ENCODE data around the gene LHFPL6. TPM values are rescaled to one million over a fixed set of nuclear protein-coding genes. Genes with fewer than 3 reads are reported as not detected.
A peak's percentile ranks its signal among the peaks of the same experiment; 100 is the strongest.

LHFPL6 gene
- total and polyA plus RNA-seq, 3 donors from 2014 or later = 37.3 to 65.5 (median 52.1) TPM

DNA sequence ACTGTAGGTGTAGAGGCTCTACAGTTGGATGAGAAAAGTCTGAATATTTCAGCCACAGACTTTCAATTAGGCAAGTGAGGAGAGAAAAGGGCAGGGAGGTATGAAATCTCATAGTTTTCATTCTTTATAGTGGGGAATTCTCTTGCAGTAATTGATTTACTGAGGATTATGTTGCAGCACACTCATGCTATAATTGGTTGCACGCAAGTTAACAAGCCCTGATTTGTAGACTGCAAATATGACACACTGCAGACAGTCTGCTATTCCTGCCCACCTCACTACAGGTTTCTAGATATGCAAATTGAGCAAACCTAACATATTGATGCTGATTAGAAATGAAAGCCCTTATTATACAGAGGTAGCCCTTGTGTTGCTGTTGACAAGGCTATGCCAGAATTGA is 139.4 kb downstream of the LHFPL6 start:
- TF ChIP-seq, protein P1, sequence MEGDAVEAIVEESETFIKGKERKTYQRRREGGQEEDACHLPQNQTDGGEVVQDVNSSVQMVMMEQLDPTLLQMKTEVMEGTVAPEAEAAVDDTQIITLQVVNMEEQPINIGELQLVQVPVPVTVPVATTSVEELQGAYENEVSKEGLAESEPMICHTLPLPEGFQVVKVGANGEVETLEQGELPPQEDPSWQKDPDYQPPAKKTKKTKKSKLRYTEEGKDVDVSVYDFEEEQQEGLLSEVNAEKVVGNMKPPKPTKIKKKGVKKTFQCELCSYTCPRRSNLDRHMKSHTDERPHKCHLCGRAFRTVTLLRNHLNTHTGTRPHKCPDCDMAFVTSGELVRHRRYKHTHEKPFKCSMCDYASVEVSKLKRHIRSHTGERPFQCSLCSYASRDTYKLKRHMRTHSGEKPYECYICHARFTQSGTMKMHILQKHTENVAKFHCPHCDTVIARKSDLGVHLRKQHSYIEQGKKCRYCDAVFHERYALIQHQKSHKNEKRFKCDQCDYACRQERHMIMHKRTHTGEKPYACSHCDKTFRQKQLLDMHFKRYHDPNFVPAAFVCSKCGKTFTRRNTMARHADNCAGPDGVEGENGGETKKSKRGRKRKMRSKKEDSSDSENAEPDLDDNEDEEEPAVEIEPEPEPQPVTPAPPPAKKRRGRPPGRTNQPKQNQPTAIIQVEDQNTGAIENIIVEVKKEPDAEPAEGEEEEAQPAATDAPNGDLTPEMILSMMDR (IDR thresholded peaks at IDR 0.05) = no peak
- no peak for TF ChIP-seq POLR2A (IDR thresholded peaks at IDR 0.05)
- WGBS, 2 donors = 85 to 95% methylated on average over 1 of the region's 1 CpG

GRCh38 chr13:39462906-39463305 is 140.1 kb downstream of the LHFPL6 start:
- no peak for DNase-seq
- 93 to 95% methylated on average over 4 of the region's 4 CpGs for WGBS, 2 donors
- Histone ChIP-seq H3K4me3 (no peak overlapping the region), H3K27ac (no peak overlapping the region), H3K27me3 (no peaks in the 10 kb centered on the region), H3K9me3 (no peaks in the 10 kb centered on the region), H3K4me1 (peaks cover 7% of the 10 kb centered on the region), H3K36me3 (ENCODE audit: low read depth, missing control alignments) (no peaks in the 10 kb centered on the region)
- intact Hi-C loops (cut with DNase I; ENCODE audit: low total_unique reads) = no loop called here
- TF ChIP-seq POLR2A (IDR thresholded peaks at IDR 0.05) = no peak
- TF ChIP-seq, protein P1 (IDR thresholded peaks at IDR 0.05) = no peak

More for the DNA sequence above, 139.4 kb downstream of the LHFPL6 start:
- Histone ChIP-seq H3K27me3 (no peaks in the 10 kb centered on the region), H3K36me3 (ENCODE audit: low read depth, missing control alignments) (no peaks in the 10 kb centered on the region), H3K4me3 (no peak overlapping the region), H3K27ac (no peak overlapping the region), H3K9me3 (no peaks in the 10 kb centered on the region), H3K4me1 (peaks cover 10% of the 10 kb centered on the region)
- DNase-seq = no peak
- intact Hi-C loops (cut with DNase I; ENCODE audit: low total_unique reads) = no loop called here

- H3K36me3 ChIP-seq (ENCODE audit: low read depth, missing control alignments) = no peaks in the 10 kb centered on the region
- WGBS, 2 donors = 57 to 72% methylated on average over 2 of the region's 2 CpGs
- TF ChIP-seq POLR2A (IDR thresholded peaks at IDR 0.05) = no peak
- TF ChIP-seq, protein P1 (IDR thresholded peaks at IDR 0.05) = no peak
- H3K4me1 ChIP-seq = peaks cover 7% of the 10 kb centered on the region
- peak overlapping the region in 1 of 2 donors; percentile 8 for H3K27ac ChIP-seq
- intact Hi-C loops (cut with DNase I; ENCODE audit: low total_unique reads) = no loop called here
- DNase-seq = no peak
- H3K9me3 ChIP-seq = no peaks in the 10 kb centered on the region
- H3K27me3 ChIP-seq = no peaks in the 10 kb centered on the region
- H3K4me3 ChIP-seq = no peak overlapping the region
Observed at GRCh38 chr13:39462428-39462827, 140.6 kb downstream of the LHFPL6 start.

- Histone ChIP-seq H3K27me3 (no peaks in the 10 kb centered on the region), H3K36me3 (ENCODE audit: low read depth, missing control alignments) (no peaks in the 10 kb centered on the region), H3K27ac (peak overlapping the region in 1 of 2 donors; percentile 8), H3K4me1 (peaks cover 7% of the 10 kb centered on the region), H3K9me3 (no peaks in the 10 kb centered on the region), H3K4me3 (no peak overlapping the region)
- TF ChIP-seq, protein P1 (IDR thresholded peaks at IDR 0.05) = no peak
- no peak for TF ChIP-seq POLR2A (IDR thresholded peaks at IDR 0.05)
- intact Hi-C loops (cut with DNase I; ENCODE audit: low total_unique reads) = no loop called here
- no peak for DNase-seq
- WGBS, 2 donors = 65 to 83% methylated on average over 1 of the region's 1 CpG
Observed at GRCh38 chr13:39461685-39462266, 141.2 kb downstream of the LHFPL6 start.

- 96 to 100% methylated on average over 1 of the region's 1 CpG for WGBS, 2 donors
- no peak overlapping the region for H3K4me3 ChIP-seq
- intact Hi-C loops (cut with DNase I; ENCODE audit: low total_unique reads) = no loop called here
- no peak overlapping the region for H3K27ac ChIP-seq
- no peaks in the 10 kb centered on the region for H3K27me3 ChIP-seq
- DNase-seq = no peak
- H3K4me1 ChIP-seq = peaks cover 24% of the 10 kb centered on the region
- H3K36me3 ChIP-seq (ENCODE audit: low read depth, missing control alignments) = no peaks in the 10 kb centered on the region
- no peaks in the 10 kb centered on the region for H3K9me3 ChIP-seq
- TF ChIP-seq, protein P1 (IDR thresholded peaks at IDR 0.05) = no peak
- TF ChIP-seq POLR2A (IDR thresholded peaks at IDR 0.05) = no peak
Observed at GRCh38 chr13:39457274-39457673, 145.7 kb downstream of the LHFPL6 start.
